ENCODE data around the gene OLFML1.
"Not testable (repeated sequence)": the region's sequence is repeated elsewhere in the genome, so short reads cannot be mapped to it uniquely, and the experiment has no call there.

OLFML1 gene

DNA sequence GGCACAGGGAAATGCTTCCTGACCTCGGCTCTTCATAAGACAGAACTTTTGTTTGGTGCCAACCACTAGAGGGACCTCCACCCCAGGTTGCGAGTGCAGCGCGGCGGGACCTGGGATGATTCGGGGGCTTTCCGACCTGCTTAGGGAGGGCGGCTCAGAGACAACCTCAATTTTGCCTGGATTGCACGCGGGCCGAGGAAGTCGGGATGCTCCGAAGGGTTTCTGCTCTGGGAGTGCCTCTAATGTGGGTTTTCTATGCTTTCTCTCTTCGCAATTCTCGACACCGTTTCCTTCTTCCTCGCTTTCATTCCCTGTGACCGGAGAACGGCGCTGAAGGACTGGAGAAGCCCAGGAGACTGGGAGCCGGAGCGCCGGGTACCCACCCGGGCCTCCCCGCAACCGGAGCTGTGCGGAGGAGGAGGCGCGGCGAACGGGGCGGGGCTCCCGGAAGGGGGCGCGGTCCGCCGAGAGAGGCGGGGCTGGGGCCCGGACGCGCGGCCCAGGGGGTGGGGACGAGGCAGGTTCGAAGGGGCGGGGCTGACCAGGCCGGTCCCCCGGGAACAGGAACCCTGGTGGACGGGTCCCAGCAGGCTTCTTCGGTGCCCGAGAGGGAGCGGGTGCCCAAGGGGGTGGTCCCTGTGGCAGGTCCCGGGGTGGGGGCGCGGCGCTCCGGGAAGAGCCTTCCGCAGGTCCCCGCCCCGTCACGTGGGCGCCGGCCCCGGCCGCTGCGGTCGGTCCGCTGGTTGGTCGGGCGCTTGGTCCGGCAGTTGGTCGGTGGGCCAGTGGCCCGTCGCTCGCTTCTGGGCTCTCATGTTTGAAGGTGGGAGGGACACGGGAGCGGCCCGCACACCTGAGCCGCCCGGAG is 28.2 kb downstream of the OLFML1 start, which contains the start of gene PPFIBP2:
TSS of gene PPFIBP2 (plus strand) at position 766 of the 865 bp plus-strand sequence. CDS start 35,477 bp downstream, outside the sequence.
- peak; percentile 94 for DNase-seq

DNA sequence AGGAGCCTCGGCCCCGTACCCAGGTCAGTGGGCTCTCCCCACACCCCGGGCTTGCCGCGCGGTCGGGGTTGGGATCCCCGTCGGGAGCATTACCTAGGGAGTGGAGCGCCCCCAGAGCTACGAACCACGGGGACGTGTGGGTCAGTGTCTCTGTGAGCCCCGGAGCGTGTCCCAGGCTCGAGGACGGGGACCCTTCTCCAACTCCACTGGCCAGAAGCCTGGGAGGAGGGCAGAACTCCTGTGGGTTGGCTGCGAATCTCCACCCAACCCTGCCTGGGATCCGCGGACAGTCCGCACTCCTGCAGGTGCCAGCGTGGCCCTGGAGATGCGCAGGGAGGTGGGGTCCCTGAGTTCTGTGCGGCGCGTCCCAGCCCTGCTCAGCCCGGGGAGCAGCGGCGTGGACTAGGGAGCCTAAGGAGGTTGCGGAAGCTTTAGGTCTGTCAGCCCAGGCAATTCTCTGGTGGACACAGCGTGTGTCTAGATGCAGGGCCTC is 28.8 kb downstream of the OLFML1 start:
- peak; percentile 71 for DNase-seq

DNA sequence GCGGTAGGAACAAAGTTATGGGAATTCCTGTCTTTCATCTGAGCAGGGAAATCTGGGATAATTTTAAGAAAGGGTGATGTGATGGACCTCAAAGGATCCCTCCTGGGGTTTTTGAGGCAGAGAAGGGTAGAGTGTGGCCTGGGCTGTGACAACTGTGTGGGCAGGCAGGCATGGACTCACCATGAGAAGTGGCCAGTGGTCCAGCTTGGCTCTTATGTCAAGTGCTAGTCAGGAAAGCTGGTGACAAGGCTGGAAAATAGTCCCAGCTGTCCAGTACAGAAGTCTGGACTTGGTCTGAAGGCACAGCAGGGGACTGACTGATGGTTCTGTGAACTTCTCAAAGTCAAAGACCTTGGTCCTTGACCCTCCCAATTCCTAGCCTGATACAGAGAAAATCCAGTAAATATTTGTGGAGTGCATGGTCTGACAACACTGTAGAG is 30.2 kb downstream of the OLFML1 start:
- no peak for DNase-seq

DNA sequence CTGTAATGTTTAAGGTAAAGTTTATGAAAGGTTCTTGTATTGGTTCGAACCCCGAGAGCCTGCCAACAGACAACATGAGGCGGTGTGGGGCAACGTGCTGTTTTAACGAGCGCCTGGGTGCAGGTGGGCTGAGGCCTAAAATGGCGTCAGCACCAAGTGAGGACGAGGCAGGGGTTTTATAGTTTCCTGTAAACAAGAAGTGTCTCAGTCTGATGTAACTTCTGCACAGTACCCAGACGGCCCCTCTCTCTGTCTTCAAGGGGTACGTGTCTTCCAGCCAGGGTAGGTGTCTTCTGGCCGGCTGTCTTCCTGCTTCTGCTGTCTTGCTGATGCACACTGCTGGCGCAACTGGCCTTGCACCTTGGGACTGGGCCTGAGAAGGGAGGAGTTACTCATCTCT is 31.2 kb downstream of the OLFML1 start:
- no peak for DNase-seq

DNA sequence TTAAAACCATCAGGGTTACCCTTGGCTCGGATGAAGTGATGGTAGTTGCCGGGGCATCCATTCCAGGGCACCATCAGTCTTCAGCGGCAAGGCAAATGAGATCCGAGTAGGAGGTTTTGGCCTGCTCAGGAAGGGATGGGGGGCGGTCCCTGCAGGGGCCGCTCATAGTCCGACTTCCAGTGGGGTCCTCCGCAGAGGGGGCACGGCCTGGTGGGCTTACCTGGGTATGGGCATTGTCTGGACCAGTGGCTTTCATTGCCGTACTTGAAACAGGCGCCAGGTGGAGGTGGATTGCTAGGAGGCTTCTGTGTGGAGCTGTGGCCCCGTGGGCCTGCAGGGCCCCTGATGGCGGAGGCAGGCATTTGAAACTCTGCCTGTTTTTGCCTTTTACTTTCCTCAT is 32.4 kb downstream of the OLFML1 start:
- not testable (repeated sequence) for DNase-seq

DNA sequence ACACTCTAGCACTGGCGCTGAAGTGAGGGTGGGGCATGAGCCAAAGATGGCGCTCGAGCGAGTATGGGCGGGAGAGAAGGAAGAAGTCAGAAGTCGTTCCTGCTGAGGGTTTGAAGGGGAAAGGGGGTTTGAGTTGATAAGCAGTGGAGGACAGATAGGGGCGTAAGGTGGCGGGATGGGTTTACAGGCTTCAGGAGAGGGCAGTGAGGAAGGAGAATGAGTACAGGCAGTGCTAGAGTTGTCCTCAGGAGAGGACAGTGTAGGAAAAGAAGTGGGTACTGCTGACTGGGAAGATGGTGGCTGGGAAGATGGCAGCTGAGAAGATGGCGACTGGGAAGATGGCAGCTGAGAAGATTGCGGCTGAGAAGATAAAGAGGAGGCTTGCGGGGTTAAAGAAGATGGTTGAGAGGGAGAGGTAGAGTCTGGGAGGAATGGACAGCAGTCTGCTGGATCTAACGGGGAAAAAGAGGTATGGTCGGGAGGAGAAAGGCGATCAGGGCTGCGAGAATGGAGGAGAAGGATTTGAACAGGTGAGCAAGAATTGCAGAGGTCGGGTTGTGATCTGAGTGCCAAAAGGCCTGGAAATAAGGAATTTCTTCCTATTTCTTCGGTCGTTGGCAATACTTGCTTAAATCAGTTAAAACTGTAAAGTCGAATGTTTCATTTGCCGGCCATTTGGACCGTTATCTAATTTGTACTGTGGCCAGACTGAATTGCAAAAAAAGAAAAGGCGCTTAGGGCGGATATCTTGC is 33.7 kb downstream of the OLFML1 start:
- DNase-seq, result no peak

DNA sequence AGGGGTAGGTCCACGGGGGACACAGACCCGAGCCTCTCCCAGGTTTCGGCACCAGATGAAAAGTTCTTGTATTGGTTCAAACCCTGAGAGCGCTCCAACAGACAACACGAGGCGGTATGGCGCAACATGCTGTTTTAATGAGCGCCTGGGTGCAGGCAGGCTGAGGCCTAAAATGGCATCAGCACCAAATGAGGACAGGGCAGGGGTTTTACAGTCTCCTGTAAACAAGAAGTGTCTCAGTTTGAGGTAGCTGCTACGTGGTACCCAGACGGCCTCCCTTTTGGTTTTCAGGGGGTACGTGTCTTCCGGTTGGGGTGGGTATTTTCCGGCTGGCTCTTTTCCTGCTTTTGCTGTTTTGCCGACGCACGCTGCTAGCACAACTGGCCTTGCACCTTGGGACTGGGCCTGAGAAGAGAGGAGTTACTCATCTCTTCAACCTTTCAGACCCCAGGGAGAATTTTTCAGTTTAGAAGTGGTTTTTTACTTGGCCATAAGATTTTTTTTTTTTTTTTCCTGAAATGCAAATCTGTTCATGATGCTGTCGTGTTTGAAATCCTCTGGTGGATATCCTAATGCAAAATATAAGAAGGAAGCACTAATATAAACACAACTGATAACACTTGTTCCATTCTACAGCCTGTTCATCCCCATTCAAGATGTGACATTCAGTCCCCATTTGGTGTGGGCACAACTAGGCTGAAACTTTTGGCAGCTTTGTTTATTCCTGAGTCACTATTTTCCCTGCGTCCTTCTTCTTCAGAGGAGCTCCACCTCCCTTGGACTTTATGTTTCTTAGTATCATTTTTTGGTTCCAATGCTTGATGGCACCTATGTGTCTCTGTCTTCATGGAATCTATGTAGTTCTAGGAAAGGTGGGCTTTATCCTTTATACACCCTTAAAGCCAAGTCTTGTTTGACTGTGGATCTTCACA is 35.0 kb downstream of the OLFML1 start:
- no peak for DNase-seq

DNA sequence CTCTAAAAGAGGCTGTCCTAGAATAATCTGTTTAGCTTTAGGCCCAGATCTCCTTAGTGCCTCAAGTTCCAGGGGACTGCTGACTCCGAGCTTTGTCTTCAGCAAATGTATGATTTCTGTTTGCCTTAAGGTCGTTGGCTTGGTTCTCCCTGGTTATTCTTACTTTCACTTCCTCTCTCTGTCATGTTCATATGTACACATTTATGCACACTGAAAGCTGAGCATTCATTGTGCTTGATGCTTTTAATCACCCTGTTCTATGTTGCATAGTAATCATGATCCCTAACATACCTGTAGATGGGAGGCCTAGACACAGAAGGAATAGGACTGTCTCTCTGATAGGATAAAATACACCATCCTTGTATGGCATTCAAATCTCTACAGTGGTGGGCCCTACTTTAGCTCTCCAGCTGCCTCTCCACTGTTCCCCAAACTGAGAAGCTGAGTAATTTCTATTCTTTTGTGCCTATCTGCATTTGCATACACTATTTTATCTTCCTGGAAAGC is 35.7 kb downstream of the OLFML1 start:
- no peak for DNase-seq

DNA sequence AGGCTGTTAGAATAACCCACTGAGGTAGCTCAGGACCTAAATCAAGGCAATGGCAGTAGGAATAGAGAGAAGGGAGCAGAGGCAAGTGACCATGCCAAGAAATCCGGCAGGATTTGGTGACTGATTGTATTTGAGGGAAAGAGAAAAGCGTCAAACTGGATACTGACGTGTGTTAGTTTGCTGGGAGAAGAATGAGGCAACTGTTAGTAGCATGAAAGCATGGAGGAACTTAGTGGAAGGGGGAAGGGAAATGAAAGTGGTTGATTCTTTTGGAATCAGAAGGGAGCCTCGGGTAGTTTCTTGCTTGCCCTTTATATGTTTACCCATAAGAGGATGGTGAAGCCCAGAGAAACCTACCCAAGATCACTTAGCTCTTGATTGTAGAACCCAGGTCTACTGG is 36.8 kb downstream of the OLFML1 start:
- DNase-seq, result no peak

DNA sequence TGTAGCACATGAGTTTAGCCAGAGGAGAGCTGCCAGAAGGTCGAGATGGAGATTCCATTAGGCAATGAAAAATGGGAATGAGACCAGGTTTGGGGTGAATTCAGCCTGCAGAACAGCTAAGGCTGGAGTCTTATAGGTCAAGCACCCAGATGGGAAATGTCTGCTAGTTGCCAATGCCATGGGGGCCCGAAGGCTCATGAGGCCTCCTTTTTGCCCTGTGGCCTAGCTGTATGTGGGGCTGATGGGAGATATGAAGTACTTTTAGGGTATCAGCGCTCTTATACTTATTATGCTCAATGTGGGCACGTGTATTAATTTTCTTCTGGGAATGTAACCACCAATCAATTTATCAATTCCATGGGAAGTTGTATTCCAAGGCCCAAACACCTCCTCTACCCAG is 37.2 kb downstream of the OLFML1 start:
- DNase-seq, result no peak

DNA sequence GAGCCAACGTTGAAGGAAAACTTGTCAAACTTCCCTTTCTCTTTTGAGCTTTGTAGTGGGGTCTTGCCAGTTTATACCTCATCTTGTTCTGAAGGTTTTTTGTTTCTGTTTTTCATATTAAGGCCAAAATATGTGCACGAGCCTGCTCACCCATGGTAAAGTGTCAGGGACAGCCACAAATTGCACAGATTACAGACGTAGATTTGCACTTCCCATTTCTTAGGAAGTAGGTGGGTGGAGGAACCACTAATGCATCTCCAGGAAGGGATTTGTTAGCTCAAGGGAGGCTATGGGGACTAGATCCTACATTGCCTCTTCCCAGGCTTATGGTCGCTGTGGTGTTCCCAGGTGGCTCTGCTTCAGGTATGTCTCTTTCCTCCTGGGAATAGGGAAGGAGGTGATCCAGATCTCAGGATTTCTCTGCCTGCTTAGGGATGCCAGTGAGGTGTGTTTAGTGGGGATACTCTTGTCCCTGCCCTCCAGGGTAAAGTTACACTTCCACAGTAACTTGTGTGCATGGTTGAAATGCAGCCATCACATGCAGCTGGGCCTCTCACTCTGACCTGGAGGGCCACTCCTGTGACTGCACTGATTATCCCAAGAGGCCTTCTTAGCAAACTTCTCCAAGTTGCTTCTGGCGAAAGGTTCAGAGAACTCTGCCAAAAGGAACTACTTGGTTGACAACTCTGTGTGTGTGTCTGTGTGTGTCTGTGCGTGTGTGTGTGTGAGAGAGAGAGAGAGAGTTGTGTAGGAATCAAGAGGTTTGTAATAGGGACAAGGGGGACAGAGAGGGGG is 38.3 kb downstream of the OLFML1 start:
- no peak for DNase-seq

DNA sequence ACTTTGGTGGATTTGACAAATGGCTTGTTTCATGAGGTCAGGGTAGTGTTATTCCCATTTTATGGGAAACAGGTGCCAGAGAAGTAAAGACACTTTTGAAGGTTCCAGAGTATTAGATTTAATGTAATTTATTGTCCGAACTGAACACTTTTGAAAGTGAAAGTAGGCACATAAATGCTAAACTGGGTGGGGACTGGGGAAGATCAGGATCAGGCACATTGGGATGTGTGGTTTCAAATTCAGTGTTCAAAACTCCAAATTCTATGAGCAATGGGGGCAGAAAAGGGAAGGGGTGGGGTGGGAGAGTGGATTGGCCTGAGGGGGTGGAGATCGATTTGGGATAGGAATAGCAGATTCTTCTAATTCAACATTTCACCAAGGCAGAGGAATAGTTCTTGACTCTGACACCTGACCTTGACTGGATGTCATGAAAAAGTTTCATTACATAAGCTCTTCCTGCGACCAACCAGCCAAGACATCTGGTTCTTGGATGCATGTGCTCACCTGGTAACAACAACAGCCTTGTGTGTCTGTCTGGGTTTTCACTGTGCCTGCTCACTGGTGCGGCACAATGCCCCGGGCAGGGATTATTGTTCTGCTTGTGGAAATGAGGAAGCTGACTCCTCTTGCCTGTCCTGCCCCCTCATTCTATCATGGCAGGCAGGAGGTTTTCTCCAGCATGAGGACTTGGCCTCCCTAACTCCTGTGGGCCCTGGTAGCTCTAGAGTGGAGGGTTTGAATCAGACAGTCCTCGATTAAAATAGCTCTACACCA is 39.3 kb downstream of the OLFML1 start:
- DNase-seq, result no peak

DNA sequence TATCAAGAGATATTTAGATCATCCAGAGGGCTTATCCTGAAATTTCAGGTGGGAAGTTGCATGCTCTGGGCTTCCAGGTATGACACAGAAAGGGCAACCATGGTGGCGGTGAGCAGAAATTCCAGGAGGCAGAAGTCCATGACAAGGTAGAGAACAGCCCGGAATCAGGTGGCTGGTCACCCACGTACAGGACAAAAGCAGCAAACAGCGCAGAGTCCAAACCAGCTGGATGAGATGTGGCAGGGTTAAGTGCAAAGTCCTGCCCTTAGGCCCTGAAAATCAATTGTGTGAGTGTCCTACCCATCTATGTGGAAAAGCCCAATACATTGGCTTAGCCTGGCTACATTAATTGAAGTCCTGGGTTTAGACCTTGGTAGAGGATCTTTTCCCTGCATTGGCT is 40.1 kb downstream of the OLFML1 start:
- DNase-seq, result no peak

DNA sequence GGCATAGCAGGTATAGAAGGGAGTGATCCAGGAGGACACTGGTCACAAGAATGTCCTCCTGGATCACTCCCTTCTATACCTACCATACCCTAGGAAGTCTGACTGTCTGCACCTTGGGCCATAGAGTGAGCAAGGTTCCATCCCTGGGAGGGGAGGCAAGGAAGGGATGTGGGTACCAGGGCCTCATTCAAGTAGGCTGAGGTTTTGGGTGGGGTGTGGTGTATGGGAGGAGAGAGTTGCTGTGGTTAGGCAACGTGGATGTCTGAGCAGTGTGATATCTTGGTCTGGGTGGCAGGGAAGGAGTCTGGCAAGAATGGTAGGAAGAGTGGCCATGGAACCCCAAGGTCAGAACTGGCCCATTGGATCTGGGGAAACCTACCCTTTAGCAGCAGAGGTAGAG is 41.7 kb downstream of the OLFML1 start:
- peak; percentile 70 for DNase-seq

DNA sequence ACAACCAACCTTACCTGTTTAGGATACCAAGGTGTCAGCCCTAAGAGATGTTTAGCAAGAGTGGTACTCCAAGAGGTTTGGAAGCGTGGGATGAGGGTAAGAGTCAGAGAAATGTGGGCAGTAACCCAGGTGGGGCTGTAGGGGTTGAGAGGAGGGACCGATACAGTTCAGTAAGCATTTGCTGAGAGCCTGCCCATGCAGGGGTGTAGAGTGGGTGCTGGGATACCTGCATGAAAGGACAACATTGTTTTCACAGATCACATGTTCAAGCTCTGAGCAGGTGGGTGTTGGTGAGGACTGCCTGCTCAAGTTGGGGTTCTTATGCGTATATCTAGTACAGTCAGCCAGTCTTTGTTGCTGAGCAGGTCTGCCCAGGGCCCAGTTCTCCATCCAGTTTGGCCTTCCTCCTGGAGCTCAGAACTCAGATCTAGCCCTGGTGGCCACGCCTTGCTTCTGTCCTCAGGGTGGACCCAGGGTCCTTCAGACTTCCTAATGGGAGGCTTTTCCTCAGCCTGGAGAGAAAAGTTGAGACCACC is 43.3 kb downstream of the OLFML1 start:
- DNase-seq, result no peak

DNA sequence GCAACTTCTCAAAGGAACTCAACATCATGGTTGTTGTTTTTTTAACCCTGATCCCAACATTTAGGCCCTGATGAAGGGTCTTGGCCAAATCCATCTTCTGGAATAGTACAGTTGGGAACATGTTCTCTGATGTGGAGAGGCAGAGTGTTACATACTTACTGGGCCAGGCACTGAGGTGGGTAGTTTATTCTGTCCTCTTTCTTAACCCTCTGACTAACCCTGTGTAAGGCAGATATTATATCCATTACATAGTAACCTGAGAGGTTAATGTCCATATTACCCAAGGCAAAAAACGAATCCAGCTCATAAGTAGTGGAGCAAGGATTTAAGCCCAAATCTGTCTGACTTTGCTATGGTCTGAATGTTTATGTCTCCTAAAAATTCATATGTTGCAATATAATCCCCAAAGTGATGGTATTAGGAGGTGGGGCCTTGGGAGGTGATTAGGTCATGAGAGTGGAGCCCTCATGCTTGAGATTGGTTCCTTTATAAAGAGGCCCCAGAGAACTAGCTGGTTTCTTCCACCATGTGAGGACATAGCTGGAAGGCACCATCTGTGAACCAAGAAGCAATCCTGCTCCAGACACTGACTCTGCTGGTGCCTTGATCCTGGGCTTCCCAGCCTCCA is 44.8 kb downstream of the OLFML1 start:
- no peak for DNase-seq

DNA sequence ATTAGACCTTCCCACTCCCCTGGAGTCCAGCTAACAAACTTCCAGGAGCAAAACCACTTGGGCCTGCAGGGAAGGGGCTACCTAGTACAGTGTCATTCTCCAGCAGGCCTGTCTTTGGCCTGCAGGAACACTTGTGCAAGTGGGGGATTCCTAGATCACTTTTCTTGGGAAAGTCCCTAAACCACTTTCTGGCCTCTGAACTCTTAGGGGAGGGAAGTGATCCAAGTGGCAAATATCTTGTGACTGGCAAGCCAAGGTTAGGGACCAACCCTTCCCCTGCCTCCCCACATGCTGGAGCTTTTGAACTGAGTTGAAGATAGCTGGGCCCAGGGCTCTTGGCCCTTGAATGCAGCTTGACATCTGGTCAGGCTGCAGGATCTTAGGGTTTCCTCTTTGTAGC is 45.7 kb downstream of the OLFML1 start:
- DNase-seq, result no peak

DNA sequence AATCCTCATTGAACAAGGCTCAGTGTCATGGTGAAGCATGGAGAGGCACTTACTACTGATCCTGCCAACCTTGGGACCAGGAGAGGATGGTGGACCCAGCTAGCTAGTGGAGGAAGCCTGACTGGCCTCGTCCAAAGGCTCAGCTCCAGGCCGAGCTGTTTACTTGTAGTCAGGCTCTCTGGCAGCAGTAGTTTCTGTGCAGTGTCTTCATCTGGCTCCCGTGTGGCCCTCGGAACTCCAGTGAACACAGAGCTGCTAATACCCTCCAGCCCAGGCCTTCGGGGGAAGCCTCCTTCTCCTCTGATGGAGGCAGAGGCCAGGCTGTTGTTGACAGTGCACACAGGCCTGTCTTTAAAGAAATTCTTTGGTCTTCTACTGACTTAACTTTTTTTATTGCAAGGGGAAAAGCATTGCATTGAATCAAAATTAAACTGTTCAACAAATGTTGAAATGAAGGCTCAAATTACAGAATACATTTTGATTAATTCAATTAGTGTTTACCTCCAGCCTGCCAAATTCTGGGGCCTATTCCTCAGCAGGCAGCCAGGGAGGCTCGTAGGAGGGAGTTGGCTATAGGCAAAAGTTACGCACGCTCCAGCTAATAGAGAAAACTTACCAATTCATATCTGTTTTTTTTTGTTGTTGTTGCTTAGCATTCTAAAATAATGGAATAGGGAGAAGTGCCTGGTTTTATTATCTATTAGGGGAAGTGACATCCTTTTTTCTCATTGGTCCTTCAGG is 47.3 kb downstream of the OLFML1 start:
- no peak for DNase-seq
